Heart right ventricle (tissue), 16 donors: ENCODE data around the gene PLXND1. TPM values are rescaled to one million over a fixed set of nuclear protein-coding genes. Genes with fewer than 3 reads are reported as not detected.

ENCODE experiments used
- ATAC-seq, 8 donors: fragments of 200-7000 bp; cut with Tn5 transposase; one replicate each; pipeline ENCODE4 v1.9.1; 2020; ENCODE audit warnings: mild to moderate bottlenecking in 8 of 8, moderate library complexity in 8 of 8, moderate number of reproducible peaks in 1 of 8
- DNase-seq, 2 donors: peaks; one replicate each; pipeline ENCODE4 v3.0.0-alpha.2; 2020
- H3K27ac ChIP-seq, 10 donors: fragments of 200-600 bp; sonication (generic) in 2 of 10; one replicate each; pipeline versions ENCODE4 v1.5.0 to v1.8.0; 2020 to 2022; ENCODE audit warnings: mild to moderate bottlenecking in 3 of 10
- H3K27me3 ChIP-seq, 7 donors: fragments of 200-600 bp; one replicate each; pipeline ENCODE4 v1.8.0; 2021 to 2022; ENCODE audit warnings: mild to moderate bottlenecking in 2 of 7
- H3K36me3 ChIP-seq, 9 donors: fragments of 200-600 bp; sonication (generic) in 1 of 9; one replicate each; pipeline versions ENCODE4 v1.5.0 to v1.8.0; 2020 to 2022; ENCODE audit warnings: mild to moderate bottlenecking in 2 of 9
- H3K4me1 ChIP-seq, 9 donors: fragments of 200-600 bp; sonication (generic) in 1 of 9; one replicate each; pipeline versions ENCODE4 v1.5.0 to v1.8.0; 2020 to 2022; ENCODE audit warnings: mild to moderate bottlenecking in 4 of 9
- H3K4me3 ChIP-seq, 10 donors: fragments of 200-600 bp; sonication (generic) in 2 of 10; one replicate each; pipeline versions ENCODE4 v1.5.0 to v1.8.0; 2020 to 2022; ENCODE audit warnings: mild to moderate bottlenecking in 7 of 10, moderate library complexity in 2 of 10
- H3K9me3 ChIP-seq, 11 donors: fragments of 200-600 bp in 10 of 11; sonication (generic) in 2 of 11; one replicate each; pipeline versions ENCODE4 v1.5.0 to v1.8.0; 2013 to 2022; ENCODE audit warnings: mild to moderate bottlenecking in 2 of 11, control low read depth in 1 of 11, moderate library complexity in 1 of 11
- WGBS, 2 donors: extraction: QIAGEN DNeasy Blood & Tissue Kit; methylation state at CpG; one replicate each; pipeline ENCODE4 v1.1.7; 2013; ENCODE audit warnings: inconsistent platforms in 1 of 2; 5-methylcytosine and 5-hydroxymethylcytosine counted together
- intact Hi-C, 10 donors: fragments of 100-400 bp; cut with DNase I; formaldehyde crosslinking; loops; one replicate each; pipeline versions ENCODE4 v1.11.1 to v1.14.2; 2022
- polyA plus RNA-seq, 2 donors: library from polyadenylated mRNA; stranded (reverse); fragments of 200-250 nt; gene quantifications; one replicate each; pipeline ENCODE4 v1.2.3, GENCODE V29; 2013
- total RNA-seq, 10 donors: library from RNA; stranded (reverse); fragmentation: NEBNext Ultra II Directional in 3 of 10; extraction: Animal tissue kit (Norgen Biotek cat#: 25700) in 3 of 10; gene quantifications; one replicate each; pipeline versions ENCODE4 v1.2.1 to v1.2.4, GENCODE V29; 2021 to 2023
- TF ChIP-seq, protein P1 (sequence below), 9 donors: fragments of 200-600 bp; sonication (generic) in 2 of 9; IDR thresholded peaks; one replicate each; pipeline versions ENCODE4 v1.5.0 to v1.8.0; 2021 to 2022; ENCODE audit warnings: antibody characterized with exemption in 9 of 9, mild to moderate bottlenecking in 5 of 9, moderate library complexity in 1 of 9
- donor health status: Arrhythmogenic right ventricular cardiomyopathy.
- donor health status: ischemic (EF 13 %, LVEDD 7.1; RV severe dilation, severe dysfunction).
- donor health status: healthy with polysubstance abuse.
- donor health status: DM: no; HTN: yes; CAD: no.
- donor health status: DM: no; HTN: no; CAD: no.
- donor health status: ischemic (EF 25% LVEDD 6.9; RV normal size, moderate dysfunction).
- donor health status: ischemic (EF 25% LVEDD 5.7; RV mildly dilated, moderate dysfunction).
- donor health status: healthy.
- donor health status: DM: yes; HTN: yes; CAD: no.
- donor health status: Ischemic cardiomyopathy.
- donor health status: ischemic (EF 35%, LVEDD 5.7; RV mildly dilated, moderate dysfunction).
- donor health status: nonischemic (EF 11% LVEDD 7.7; RV severe dilation, severe dysfunction).
- donor health status: DM: yes; HTN: yes; CAD: no.
- donor health status: PGD.
- donor health status: ischemic (EF 29% LVEDD 5.4; RV normal size, mild dysfunction).
- donor health status: nonischemic (EF 23%, LVEDD 6.1; RV moderate dilation, normal function).

The PLXND1 gene
- total and polyA plus RNA-seq, 12 donors = 40.9 to 169 (median 65.8) TPM

DNA sequence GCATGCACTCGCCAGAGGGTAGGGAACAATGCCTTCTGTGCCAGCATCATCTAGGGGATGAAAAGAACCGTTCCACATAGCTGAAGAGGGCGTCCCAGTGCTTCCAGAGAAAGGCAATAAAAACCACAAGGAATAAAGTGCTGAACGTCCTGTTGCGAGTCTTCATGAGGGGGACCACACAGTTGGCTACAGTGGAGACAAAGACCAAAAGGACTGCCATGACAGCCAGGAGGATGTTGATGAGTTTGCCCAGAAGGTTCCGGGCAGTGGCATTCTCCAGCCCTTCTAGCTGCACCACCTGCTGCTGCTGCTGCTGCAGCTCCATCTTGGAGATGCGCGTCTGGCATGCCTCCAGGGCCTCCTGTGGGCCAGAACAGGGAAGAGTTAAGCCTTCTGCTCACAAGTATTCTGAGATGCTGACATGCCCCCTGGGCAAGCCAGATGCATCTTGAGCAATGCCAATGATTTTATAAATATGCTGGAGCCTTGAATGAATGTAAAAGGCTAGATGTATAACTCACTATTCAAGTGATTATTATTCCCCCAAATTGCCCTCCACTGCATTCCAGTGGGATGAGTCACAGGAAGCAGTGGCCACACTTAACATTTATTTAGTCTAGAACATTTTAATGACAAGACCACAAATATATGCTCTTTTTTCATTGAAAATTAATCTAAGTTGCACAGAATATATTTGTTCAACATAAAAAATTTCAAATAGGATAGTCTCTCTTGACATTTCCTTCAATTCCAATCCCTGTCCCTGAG is 45.1 kb upstream of the PLXND1 start:
- peak overlapping the region in 1 of 10 donors; percentile 16 for H3K27ac ChIP-seq
- peaks cover 0 to 41% (median 33%) of the 10 kb centered on the region in 9 donors for H3K4me1 ChIP-seq
- H3K9me3 ChIP-seq = no peaks in the 10 kb centered on the region
- H3K27me3 ChIP-seq = no peaks in the 10 kb centered on the region
- intact Hi-C loops = loop anchor here in 9 of 10 donors (1.0 to 10.0 kb wide), 8 partner anchors 73 to 283 kb away; no protein-coding TSS in a partner anchor
- no peak for DNase-seq
- ATAC-seq = peak in 3 of 8 donors; percentile 20 to 37 (median 21)
- H3K36me3 ChIP-seq = peaks cover 0 to 35% (median 4%) of the 10 kb centered on the region in 9 donors
- WGBS, 2 donors = 80 to 84% methylated on average over 8 of the region's 8 CpGs
- no peak overlapping the region for H3K4me3 ChIP-seq
- TF ChIP-seq, protein P1, sequence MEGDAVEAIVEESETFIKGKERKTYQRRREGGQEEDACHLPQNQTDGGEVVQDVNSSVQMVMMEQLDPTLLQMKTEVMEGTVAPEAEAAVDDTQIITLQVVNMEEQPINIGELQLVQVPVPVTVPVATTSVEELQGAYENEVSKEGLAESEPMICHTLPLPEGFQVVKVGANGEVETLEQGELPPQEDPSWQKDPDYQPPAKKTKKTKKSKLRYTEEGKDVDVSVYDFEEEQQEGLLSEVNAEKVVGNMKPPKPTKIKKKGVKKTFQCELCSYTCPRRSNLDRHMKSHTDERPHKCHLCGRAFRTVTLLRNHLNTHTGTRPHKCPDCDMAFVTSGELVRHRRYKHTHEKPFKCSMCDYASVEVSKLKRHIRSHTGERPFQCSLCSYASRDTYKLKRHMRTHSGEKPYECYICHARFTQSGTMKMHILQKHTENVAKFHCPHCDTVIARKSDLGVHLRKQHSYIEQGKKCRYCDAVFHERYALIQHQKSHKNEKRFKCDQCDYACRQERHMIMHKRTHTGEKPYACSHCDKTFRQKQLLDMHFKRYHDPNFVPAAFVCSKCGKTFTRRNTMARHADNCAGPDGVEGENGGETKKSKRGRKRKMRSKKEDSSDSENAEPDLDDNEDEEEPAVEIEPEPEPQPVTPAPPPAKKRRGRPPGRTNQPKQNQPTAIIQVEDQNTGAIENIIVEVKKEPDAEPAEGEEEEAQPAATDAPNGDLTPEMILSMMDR (IDR thresholded peaks at IDR 0.05) = no peak

DNA sequence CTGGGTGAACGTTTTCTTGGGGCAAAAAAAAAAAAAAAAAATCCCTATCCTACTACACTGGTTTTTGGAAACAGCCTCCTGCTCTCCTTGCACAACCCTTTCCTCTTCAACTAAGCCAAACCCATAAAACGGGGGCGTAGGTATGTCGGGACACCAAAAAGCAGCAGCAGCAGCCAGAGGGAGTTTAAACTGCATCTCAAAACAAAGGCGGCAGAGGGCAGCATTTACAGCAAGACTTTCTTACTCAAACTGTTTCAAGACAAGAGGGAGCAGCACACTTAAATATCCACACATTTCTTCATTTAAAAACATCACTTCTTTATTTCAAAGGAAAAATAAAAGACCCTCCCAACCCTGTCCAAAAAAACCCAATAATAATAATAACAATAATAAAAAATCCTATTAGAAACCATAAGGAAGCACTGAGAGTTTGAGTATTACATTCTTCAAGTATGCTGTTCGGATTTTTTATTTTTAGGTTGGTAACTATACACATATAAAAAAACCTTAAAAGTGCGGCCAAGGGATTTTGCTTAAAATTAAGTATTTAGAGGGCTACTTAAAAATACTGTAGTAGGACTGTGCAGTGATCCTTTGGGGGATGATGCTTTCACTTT is 43.9 kb upstream of the PLXND1 start:
- ATAC-seq (peak in 7 of 8 donors; percentile 64 to 92 (median 73)), DNase-seq (peak in 1 of 2 donors; percentile 73)
- H3K4me1 ChIP-seq = peaks cover 0 to 30% (median 21%) of the 10 kb centered on the region in 9 donors
- H3K4me3 ChIP-seq = no peak overlapping the region
- no peak overlapping the region for H3K27ac ChIP-seq
- no peaks in the 10 kb centered on the region for H3K27me3 ChIP-seq
- intact Hi-C loops = loop anchor here in 8 of 10 donors (2.0 to 10.0 kb wide), 7 partner anchors 74 to 284 kb away; no protein-coding TSS in a partner anchor
- TF ChIP-seq, protein P1 (IDR thresholded peaks at IDR 0.05) = peak; percentile 51 to 84 (median 73)
- H3K36me3 ChIP-seq = peaks cover 0 to 35% (median 4%) of the 10 kb centered on the region in 9 donors
- H3K9me3 ChIP-seq = no peaks in the 10 kb centered on the region
- 36 to 37% methylated on average over 7 of the region's 7 CpGs for WGBS, 2 donors

DNA sequence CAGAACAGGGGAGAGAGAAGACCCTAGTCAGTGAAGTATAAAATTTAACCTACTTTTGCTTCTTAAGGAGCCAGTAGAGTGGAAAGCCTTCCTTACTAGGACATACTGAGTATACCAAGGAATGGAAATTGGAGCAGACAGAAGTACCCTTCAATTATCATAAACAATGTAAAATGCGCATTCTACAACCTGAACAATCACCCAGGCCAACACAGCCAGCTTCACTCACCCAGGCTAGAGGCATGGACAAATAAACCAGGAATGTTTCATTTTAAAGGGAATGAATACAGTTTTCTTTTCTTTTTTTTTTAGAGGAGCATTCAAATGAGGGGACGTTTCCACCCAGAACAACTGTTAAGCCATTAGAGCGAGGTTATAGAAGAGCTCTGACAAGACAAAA is 41.9 kb upstream of the PLXND1 start:
- ATAC-seq (no peak), DNase-seq (no peak)
- no peak overlapping the region for H3K27ac ChIP-seq
- intact Hi-C loops = loop anchor here in 2 of 10 donors (2.0 to 5.0 kb wide), 2 partner anchors 176 to 179 kb away; no protein-coding TSS in a partner anchor
- WGBS, 2 donors = 90 to 92% methylated on average over 3 of the region's 3 CpGs
- H3K36me3 ChIP-seq = peaks cover 0 to 20% (median 0%) of the 10 kb centered on the region in 9 donors
- H3K4me3 ChIP-seq = no peak overlapping the region
- TF ChIP-seq, protein P1 (IDR thresholded peaks at IDR 0.05) = no peak
- no peaks in the 10 kb centered on the region for H3K27me3 ChIP-seq
- no peaks in the 10 kb centered on the region for H3K9me3 ChIP-seq
- peaks cover 0 to 30% (median 18%) of the 10 kb centered on the region in 9 donors for H3K4me1 ChIP-seq

DNA sequence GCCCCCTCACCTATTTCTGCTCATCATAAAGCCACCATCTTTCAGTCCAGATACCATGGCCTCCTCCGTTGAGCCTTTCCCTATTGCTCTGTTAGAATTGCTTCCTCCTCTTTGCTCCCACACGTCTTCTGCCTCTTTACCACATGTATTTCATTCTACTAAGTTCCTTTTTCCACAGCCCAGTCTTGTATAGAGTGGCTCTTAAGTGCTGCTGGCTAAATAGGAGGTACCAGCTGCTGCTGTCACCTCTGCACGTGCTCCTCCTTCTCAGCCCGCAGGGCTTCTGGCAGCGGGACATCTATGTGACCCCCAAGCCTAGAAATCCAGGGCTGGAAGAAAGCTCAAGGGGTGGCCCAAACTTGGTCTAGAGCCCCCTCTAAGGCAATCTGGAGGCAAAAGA is 38.8 kb upstream of the PLXND1 start:
- Histone ChIP-seq H3K36me3 (peaks cover 0 to 5% (median 0%) of the 10 kb centered on the region in 9 donors), H3K27ac (no peak overlapping the region), H3K4me3 (no peak overlapping the region), H3K27me3 (no peaks in the 10 kb centered on the region), H3K9me3 (no peaks in the 10 kb centered on the region), H3K4me1 (peaks cover 0 to 9% (median 3%) of the 10 kb centered on the region in 9 donors)
- WGBS, 2 donors = 78 to 79% methylated on average over 5 of the region's 5 CpGs
- intact Hi-C loops = loop anchor here in 1 of 10 donors (5.0 kb wide), 1 partner anchor 182 kb away; no protein-coding TSS in a partner anchor
- TF ChIP-seq, protein P1 (IDR thresholded peaks at IDR 0.05) = no peak
- no peak for DNase-seq
- peak in 1 of 8 donors; percentile 17 for ATAC-seq
